HEK293 (cell line): ENCODE results near the gene CLASRP.
"Not testable (repeated sequence)": the region's sequence is repeated elsewhere in the genome, so short reads cannot be mapped to it uniquely, and the experiment has no call there.

Experiments
- CTCF ChIA-PET: fragments of 350-600 bp; formaldehyde crosslinking; extraction: SDS; loops from one replicate; lab custom pipeline; 2021; ENCODE audit warnings: antibody characterized with exemption; lab: Yijun Ruan, JAX
- POLR2A ChIA-PET: fragments of 300-600 bp; formaldehyde crosslinking; extraction: SDS; loops from one replicate; lab custom pipeline; 2020; ENCODE audit warnings: antibody characterized with exemption, inconsistent platforms; lab: Yijun Ruan, JAX
- H3K27ac ChIP-seq: fragments of 200-500 bp; sonication (Bioruptor generic); 2 replicates; pipeline ENCODE4 v1.5.1; 2014; ENCODE audit warnings: low read depth, low read length, control low read depth, inconsistent platforms; ENCODE audit errors: extremely low read depth
- H3K36me3 ChIP-seq, 2 experiments: fragments of 200-500 bp in 1 of 2; sonication (Bioruptor generic) in 1 of 2; 1 replicate in 1 of 2; 2 replicates in 1 of 2; pipeline ENCODE4 v1.5.1; 2014 to 2017; ENCODE audit warnings: inconsistent platforms in 2 of 2, low read length in 2 of 2; ENCODE audit not compliant: control insufficient read depth in 2 of 2, insufficient read depth in 1 of 2
- H3K4me1 ChIP-seq: fragments of 200-500 bp; sonication (Bioruptor generic); 2 replicates; pipeline ENCODE4 v1.5.1; 2014; ENCODE audit warnings: mild to moderate bottlenecking, low read length, inconsistent platforms; ENCODE audit not compliant: control insufficient read depth, insufficient read depth
- H3K4me3 ChIP-seq: 2 replicates; pipeline ENCODE4 v1.5.1; 2011; ENCODE audit warnings: low read depth, mild to moderate bottlenecking, control low read depth, low read length, moderate library complexity
- H3K9me3 ChIP-seq: fragments of 200-500 bp; sonication (Bioruptor generic); 2 replicates; pipeline ENCODE4 v1.5.1; 2014; ENCODE audit warnings: low read depth, low read length, inconsistent platforms; ENCODE audit not compliant: control insufficient read depth, insufficient read depth
- BCL6B ChIP-seq: fragments of 450-650 bp; formaldehyde crosslinking; IDR thresholded peaks from 2 replicates; pipeline ENCODE4 v1.5.1; 2017; ENCODE audit warnings: missing biosample characterization, missing genetic modification characterization
- KLF1 ChIP-seq: fragments of 450-650 bp; formaldehyde crosslinking; IDR thresholded peaks from 2 replicates; pipeline ENCODE4 v1.5.1; 2016; ENCODE audit warnings: missing biosample characterization, missing genetic modification characterization
- ZBTB8A ChIP-seq: fragments of 450-650 bp; formaldehyde crosslinking; IDR thresholded peaks from 2 replicates; pipeline ENCODE4 v1.5.1; 2016; ENCODE audit warnings: missing biosample characterization, missing genetic modification characterization
- ZFP3 ChIP-seq: fragments of 450-650 bp; formaldehyde crosslinking; IDR thresholded peaks from 2 replicates; pipeline ENCODE4 v1.5.1; 2016; ENCODE audit warnings: low read depth, missing biosample characterization, missing genetic modification characterization
- ZIC2 ChIP-seq: fragments of 450-650 bp; formaldehyde crosslinking; IDR thresholded peaks from 2 replicates; pipeline ENCODE4 v1.5.1; 2016; ENCODE audit warnings: missing biosample characterization, missing genetic modification characterization
- ZNF221 ChIP-seq: fragments of 450-650 bp; formaldehyde crosslinking; IDR thresholded peaks from 2 replicates; pipeline ENCODE4 v1.5.1; 2017; ENCODE audit warnings: missing biosample characterization, missing genetic modification characterization, borderline replicate concordance
- ZNF280D ChIP-seq: fragments of 450-650 bp; formaldehyde crosslinking; IDR thresholded peaks from 2 replicates; pipeline ENCODE4 v1.5.1; 2016; ENCODE audit warnings: missing biosample characterization, missing genetic modification characterization
- ZNF391 ChIP-seq: fragments of 450-650 bp; formaldehyde crosslinking; IDR thresholded peaks from 2 replicates; pipeline ENCODE4 v1.5.1; 2016; ENCODE audit warnings: low read depth, missing biosample characterization, missing genetic modification characterization, borderline replicate concordance
- ZNF423 ChIP-seq: fragments of 450-650 bp; formaldehyde crosslinking; IDR thresholded peaks from 2 replicates; pipeline ENCODE4 v1.5.1; 2016; ENCODE audit warnings: missing biosample characterization, missing genetic modification characterization
- ZNF549 ChIP-seq: fragments of 450-650 bp; IDR thresholded peaks from 2 replicates; pipeline ENCODE4 v1.5.1; 2018; ENCODE audit warnings: missing biosample characterization, missing genetic modification characterization, mild to moderate bottlenecking, inconsistent platforms, moderate library complexity
- ZNF580 ChIP-seq: fragments of 450-650 bp; formaldehyde crosslinking; IDR thresholded peaks from 2 replicates; pipeline ENCODE4 v1.5.1; 2016; ENCODE audit warnings: missing biosample characterization, missing genetic modification characterization
- ZNF623 ChIP-seq: fragments of 450-650 bp; formaldehyde crosslinking; IDR thresholded peaks from 2 replicates; pipeline ENCODE4 v1.5.1; 2016; ENCODE audit warnings: missing biosample characterization, missing genetic modification characterization
- ZNF664 ChIP-seq: fragments of 450-650 bp; formaldehyde crosslinking; IDR thresholded peaks from 2 replicates; pipeline ENCODE4 v1.5.1; 2016; ENCODE audit warnings: missing biosample characterization, missing genetic modification characterization

Gene CLASRP

GRCh38 chr19:44998025-44998424 lies 40.8 kb upstream of the CLASRP start:
- Histone ChIP-seq H3K27ac (no peak overlapping the region), H3K36me3 (peaks cover 0 to 4% of the 10 kb centered on the region in 2 experiments; a peak in 2 of 3 replicates), H3K9me3 (no peaks in the 10 kb centered on the region), H3K4me3 (no peak overlapping the region), H3K4me1 (peaks cover 2% of the 10 kb centered on the region; the same call in 1 of the 2 replicates)
- ChIA-PET POLR2A (interaction anchor here (0.7 kb wide), 2 partner anchors 41 to 113 kb away, joined by 4 read pairs; no protein-coding TSS in a partner anchor), CTCF (interaction anchor here (0.6 to 0.7 kb wide), 2 partner anchors 9 to 274 kb away, joined by 3 read pairs; no protein-coding TSS in a partner anchor)
- TF ChIP-seq ZBTB8A (no peak), ZNF580 (tag by site-specific recombination) (peak; percentile 51; the same call in 1 of the 2 replicates), ZNF391 (tag by site-specific recombination) (0 out of 2 replicates have a peak, but pooled peaks have one; percentile 19), ZNF549 (tag by site-specific recombination) (no peak), ZNF623 (tag by site-specific recombination) (peak; percentile 100), KLF1 (no peak), ZNF280D (tag by site-specific recombination) (peak; percentile 86; the same call in 1 of the 2 replicates), ZFP3 (tag by site-specific recombination) (no peak)

GRCh38 chr19:44999131-44999925 lies 39.5 kb upstream of the CLASRP start:
- not testable (repeated sequence) for H3K36me3 ChIP-seq, H3K4me3 ChIP-seq, H3K4me1 ChIP-seq, H3K9me3 ChIP-seq, H3K27ac ChIP-seq
- POLR2A ChIA-PET, result interaction anchor here (1.3 kb wide), 1 partner anchor 39 kb away, joined by 3 read pairs; the partner anchor contains the start of gene CLASRP
- CTCF ChIA-PET, result interaction anchor here (3.8 kb wide), 1 partner anchor 10 kb away, joined by 22 read pairs; no protein-coding TSS in a partner anchor

- ChIA-PET POLR2A (interaction anchor here (1.4 kb wide), 1 partner anchor 177 kb away, joined by 7 read pairs; the partner anchor contains the start of genes BLOC1S3 and TRAPPC6A), CTCF (interaction anchor here (1.0 to 3.8 kb wide), 4 partner anchors 12 to 60 kb away, joined by 3 to 22 read pairs (median 4); no protein-coding TSS in a partner anchor)
- H3K36me3 ChIP-seq, H3K4me1 ChIP-seq, H3K4me3 ChIP-seq, H3K9me3 ChIP-seq, H3K27ac ChIP-seq: not testable (repeated sequence)
Measured at GRCh38 chr19:45000665-45001064, 38.2 kb upstream of the CLASRP start.

- Histone ChIP-seq H3K36me3 (no peaks in the 10 kb centered on the region), H3K4me3 (peak within 1 kb of the TSS; percentile 69), H3K27ac (peak within 1 kb of the TSS; percentile 76), H3K4me1 (peaks cover 2% of the 10 kb centered on the region; the same call in 1 of the 2 replicates), H3K9me3 (no peaks in the 10 kb centered on the region)
- POLR2A ChIA-PET, result interaction anchor here (0.6 to 2.1 kb wide), 11 partner anchors 9 to 177 kb away, joined by 3 to 16 read pairs (median 4); partner anchors contain the start of genes APOE, BLOC1S3, CLASRP and CLPTM1
- CTCF ChIA-PET, result interaction anchor here (1.1 to 3.8 kb wide), 4 partner anchors 12 to 60 kb away, joined by 3 to 22 read pairs (median 4); no protein-coding TSS in a partner anchor
- TF ChIP-seq ZNF280D (tag by site-specific recombination) (no peak), BCL6B (tag by site-specific recombination) (no peak), ZNF423 (tag by site-specific recombination) (no peak), ZIC2 (tag by site-specific recombination) (no peak), ZNF221 (tag by site-specific recombination) (no peak), ZNF664 (tag by site-specific recombination) (no peak)
Measured at GRCh38 chr19:45001087-45001739, 37.6 kb upstream of the CLASRP start, which contains the start of gene RELB. TSS of gene RELB (plus strand) at chr19:45001464. CDS start at chr19:45001580, 116 bp downstream.
